ENCODE data around the gene PCDHA5.

PCDHA5 gene

DNA sequence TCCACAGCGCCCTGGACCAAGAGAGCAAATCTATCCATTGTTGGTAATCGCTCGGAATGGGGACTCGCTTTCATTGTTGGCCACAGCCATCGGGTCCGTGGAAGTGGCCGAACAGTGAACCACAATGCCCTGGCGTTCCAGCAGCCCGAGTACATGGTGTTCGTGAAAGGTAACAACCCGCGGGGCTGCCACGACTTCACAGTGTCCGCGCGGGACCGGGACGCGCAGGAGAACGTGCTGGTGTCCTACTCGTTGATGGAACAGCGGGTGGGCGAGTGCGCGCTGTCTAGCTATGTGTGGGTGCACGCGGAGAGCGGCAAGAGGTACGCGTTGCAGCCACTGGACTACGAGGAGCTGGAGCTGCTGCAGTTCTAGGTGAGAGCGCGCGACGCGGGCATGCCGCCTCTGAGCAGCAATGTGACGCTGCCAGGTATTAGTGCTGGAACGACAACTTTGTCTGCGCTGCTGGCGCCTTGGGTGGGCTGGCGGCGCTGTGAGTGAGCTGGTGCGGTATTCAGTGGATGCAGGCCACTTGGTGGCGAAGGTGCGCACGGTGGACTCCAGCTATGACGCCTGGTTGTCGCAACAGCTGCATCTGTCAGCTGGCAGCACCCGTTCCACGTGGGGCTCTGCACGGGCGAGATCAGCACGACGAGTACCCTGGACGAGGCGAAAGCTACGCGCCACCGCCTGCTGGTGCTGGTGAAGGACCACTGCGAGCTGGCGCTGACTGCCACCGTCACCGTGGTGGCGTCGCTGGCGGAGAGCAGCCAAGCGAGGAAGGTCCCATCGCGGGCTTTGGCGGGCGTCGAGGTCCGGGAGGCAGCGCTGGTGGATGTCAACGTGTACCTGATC lies 41.3 kb downstream of the PCDHA5 start:
- no peak for DNase-seq

DNA sequence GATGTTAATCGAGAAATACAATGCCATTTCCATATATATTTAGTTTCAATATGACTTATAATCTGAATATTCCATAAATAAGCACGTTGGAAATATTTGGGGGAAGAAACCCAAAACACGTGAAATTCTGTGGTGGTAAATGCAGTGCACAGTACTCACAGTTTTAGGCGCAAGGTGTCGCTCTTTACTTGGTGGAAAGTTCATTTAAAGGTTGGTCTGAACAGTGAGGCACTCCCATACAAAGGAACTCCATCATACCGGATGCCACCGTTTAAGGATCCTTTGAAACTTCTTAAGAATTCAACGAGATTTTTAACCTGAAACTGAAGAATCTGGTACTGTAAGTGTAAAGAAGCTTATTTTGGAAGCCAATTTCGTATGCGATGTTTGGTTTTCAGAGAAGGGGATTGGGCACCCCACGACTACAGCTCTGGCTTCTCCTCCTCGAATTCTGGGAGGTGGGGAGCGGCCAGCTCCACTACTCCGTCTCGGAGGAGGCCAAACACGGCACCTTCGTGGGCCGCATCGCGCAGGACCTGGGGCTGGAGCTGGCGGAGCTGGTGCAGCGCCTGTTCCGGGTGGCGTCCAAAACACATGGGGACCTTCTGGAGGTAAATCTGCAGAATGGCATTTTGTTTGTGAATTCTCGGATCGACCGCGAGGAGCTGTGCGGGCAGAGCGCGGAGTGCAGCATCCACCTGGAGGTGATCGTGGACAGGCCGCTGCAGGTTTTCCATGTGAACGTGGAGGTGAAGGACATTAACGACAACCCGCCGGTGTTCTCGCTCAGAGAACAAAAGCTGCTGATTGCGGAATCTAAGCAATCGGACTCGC lies 47.5 kb downstream of the PCDHA5 start, which contains the start of gene PCDHA11:
Gene PCDHA11, plus strand, starts transcription at position 237 of the 834 bp plus-strand sequence. Its CDS starts 147 bp downstream, at position 384.
- DNase-seq: no peak

DNA sequence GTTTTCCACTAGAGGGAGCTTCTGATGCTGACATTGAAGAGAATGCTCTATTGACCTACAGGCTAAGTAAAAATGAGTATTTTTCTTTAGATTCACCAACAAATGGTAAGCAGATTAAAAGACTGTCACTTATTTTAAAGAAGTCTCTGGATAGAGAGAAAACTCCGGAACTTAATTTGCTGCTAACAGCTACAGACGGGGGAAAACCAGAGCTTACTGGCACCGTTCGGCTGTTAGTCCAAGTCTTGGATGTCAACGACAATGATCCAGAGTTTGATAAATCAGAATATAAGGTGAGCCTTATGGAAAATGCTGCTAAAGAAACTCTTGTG lies 48.1 kb downstream of the PCDHA5 start:
- no peak for DNase-seq

DNA sequence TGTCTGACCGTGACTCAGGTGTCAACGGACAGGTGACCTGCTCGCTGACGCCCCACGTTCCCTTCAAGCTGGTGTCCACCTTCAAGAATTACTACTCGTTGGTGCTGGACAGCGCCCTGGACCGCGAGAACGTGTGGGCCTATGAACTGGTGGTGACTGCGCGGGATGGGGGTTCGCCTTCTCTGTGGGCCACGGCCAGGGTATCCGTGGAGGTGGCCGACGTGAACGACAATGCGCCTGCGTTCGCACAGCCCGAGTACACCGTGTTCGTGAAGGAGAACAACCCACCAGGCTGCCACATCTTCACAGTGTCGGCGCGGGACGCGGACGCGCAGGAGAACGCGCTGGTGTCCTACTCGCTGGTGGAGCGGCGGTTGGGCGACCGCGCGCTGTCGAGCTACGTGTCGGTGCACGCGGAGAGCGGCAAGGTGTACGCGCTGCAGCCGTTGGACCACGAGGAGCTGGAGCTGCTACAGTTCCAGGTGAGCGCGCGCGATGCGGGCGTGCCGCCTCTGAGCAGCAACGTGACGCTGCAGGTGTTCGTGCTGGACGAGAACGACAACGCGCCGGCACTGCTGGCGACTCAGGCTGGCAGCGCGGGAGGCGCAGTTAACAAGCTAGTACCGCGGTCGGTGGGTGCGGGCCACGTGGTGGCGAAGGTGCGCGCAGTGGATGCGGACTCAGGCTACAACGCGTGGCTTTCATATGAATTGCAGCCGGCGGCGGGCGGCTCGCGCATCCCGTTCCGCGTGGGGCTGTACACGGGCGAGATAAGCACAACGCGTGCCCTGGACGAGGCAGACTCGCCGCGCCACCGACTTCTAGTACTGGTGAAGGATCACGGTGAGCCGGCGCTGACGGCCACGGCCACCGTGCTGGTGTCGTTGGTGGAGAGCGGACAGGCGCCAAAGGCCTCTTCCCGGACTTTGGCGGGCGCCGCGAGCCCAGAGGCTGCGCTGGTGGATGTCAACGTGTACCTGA lies 49.1 kb downstream of the PCDHA5 start:
- DNase-seq: no peak
